ENCODE results near the gene DNAJC22. TPM values are rescaled to one million over a fixed set of nuclear protein-coding genes. Genes with fewer than 3 reads are reported as not detected.

The DNAJC22 gene
- total RNA-seq, 1 donor from 2014 or later = 4.5 TPM

DNA sequence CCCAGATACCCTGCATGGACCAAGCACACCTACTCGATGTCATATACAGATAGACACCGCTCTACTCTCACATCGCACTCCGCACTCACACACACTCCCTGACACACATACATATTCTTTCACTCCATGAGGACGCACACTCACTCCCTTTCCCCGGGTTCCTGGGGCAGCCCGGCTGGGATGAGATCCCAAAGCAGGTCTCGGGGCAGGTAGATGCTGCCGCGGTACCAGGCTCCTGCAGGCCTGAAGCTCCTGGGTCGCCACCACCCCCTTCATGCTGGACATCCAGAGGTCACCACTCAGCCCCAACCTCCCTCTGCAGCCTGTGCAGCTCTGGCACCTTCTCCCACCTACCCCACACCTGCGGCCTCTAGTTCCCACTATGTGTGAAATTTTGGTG, 12.0 kb upstream of the DNAJC22 start:
- H3K4me1 Mint-ChIP-seq (ENCODE audit: low read depth, unreplicated experiment) = peaks cover 21% of the 10 kb centered on the region
- peaks cover 37% of the 10 kb centered on the region for H3K27me3 Mint-ChIP-seq (ENCODE audit: unreplicated experiment)
- TF ChIP-seq CTCF (IDR thresholded peaks at IDR 0.05; ENCODE audit: partially characterized antibody, unreplicated experiment) = no peak
- H3K4me3 Mint-ChIP-seq (ENCODE audit: unreplicated experiment) = peak overlapping the region; percentile 2
- H3K27ac Mint-ChIP-seq (ENCODE audit: unreplicated experiment) = no peak overlapping the region
- no peak for DNase-seq
- peaks cover 11% of the 10 kb centered on the region for H3K9me3 Mint-ChIP-seq (ENCODE audit: unreplicated experiment)
- H3K36me3 Mint-ChIP-seq (ENCODE audit: unreplicated experiment) = no peaks in the 10 kb centered on the region

DNA sequence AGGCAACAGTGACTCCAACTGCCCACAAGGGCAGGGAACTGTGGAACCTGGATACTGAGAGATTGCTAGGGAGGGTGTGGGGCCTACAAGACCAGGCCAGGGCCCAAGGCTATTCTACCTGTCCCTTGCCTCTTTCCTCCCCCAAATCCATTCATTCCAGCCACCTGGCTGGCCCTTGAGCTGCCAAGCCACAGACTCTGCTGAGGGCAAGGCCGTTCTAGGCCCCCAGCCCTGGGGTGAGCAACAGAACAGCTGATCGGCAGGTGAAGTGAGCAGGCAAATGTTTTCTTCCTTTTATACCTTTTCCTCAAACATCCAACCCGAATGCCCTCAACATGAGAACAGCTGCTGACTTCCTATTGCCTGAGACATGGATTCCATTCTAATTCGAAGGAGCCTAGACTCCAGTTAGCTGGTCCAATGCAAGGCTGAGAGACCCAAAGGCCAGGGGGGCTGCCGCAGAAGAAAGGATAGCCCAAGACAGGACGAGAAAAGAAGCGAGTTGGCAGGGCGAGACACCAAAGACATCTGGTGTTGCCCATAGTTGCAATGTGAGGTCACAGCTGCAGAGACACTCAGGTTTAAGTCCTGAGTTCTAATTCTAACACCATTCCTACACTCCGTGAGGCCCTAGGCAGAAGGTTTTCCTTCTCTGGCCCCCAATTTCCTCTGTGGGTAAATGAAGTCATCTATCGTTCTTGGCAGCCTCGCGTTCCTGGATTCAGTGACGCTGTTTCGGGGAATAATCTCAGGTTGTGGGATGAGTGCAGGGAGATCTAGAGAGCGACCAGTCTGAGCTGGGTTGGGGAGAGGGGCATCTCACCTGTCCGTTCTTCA, 11.4 kb upstream of the DNAJC22 start:
- Mint-ChIP-seq H3K9me3 (ENCODE audit: unreplicated experiment) (peaks cover 13% of the 10 kb centered on the region), H3K27ac (ENCODE audit: unreplicated experiment) (no peak overlapping the region), H3K36me3 (ENCODE audit: unreplicated experiment) (no peaks in the 10 kb centered on the region), H3K4me3 (ENCODE audit: unreplicated experiment) (peak overlapping the region; percentile 67), H3K4me1 (ENCODE audit: low read depth, unreplicated experiment) (peaks cover 25% of the 10 kb centered on the region), H3K27me3 (ENCODE audit: unreplicated experiment) (peaks cover 41% of the 10 kb centered on the region)
- DNase-seq = no peak
- no peak for TF ChIP-seq CTCF (IDR thresholded peaks at IDR 0.05; ENCODE audit: partially characterized antibody, unreplicated experiment)

GRCh38 chr12:49335955-49336644, 10.6 kb upstream of the DNAJC22 start:
- Mint-ChIP-seq H3K9me3 (ENCODE audit: unreplicated experiment) (peaks cover 14% of the 10 kb centered on the region), H3K36me3 (ENCODE audit: unreplicated experiment) (no peaks in the 10 kb centered on the region), H3K27ac (ENCODE audit: unreplicated experiment) (no peak overlapping the region), H3K4me1 (ENCODE audit: low read depth, unreplicated experiment) (peaks cover 31% of the 10 kb centered on the region), H3K27me3 (ENCODE audit: unreplicated experiment) (peaks cover 46% of the 10 kb centered on the region), H3K4me3 (ENCODE audit: unreplicated experiment) (no peak overlapping the region)
- DNase-seq = no peak
- TF ChIP-seq CTCF (IDR thresholded peaks at IDR 0.05; ENCODE audit: partially characterized antibody, unreplicated experiment) = no peak

GRCh38 chr12:49336645-49337584, 9.8 kb upstream of the DNAJC22 start, which contains the start of gene C1QL4:
TSS of gene C1QL4 (minus strand) at chr12:49337188. CDS start at chr12:49336477, 711 bp downstream.
- Mint-ChIP-seq H3K27me3 (ENCODE audit: unreplicated experiment) (peaks cover 44% of the 10 kb centered on the region), H3K27ac (ENCODE audit: unreplicated experiment) (peak within 1 kb of the TSS; percentile 16), H3K9me3 (ENCODE audit: unreplicated experiment) (peaks cover 14% of the 10 kb centered on the region), H3K4me1 (ENCODE audit: low read depth, unreplicated experiment) (peaks cover 31% of the 10 kb centered on the region), H3K4me3 (ENCODE audit: unreplicated experiment) (peak within 1 kb of the TSS; percentile 35), H3K36me3 (ENCODE audit: unreplicated experiment) (no peaks in the 10 kb centered on the region)
- peak; percentile 98 for TF ChIP-seq CTCF (IDR thresholded peaks at IDR 0.05; ENCODE audit: partially characterized antibody, unreplicated experiment)
- peak; percentile 94 for DNase-seq

Measured in glutamatergic neuron (in vitro differentiated cells).